ENCODE measurements around the gene PDE4B.
"Not testable (repeated sequence)": the region's sequence is repeated elsewhere in the genome, so short reads cannot be mapped to it uniquely, and the experiment has no call there.

The PDE4B gene

DNA sequence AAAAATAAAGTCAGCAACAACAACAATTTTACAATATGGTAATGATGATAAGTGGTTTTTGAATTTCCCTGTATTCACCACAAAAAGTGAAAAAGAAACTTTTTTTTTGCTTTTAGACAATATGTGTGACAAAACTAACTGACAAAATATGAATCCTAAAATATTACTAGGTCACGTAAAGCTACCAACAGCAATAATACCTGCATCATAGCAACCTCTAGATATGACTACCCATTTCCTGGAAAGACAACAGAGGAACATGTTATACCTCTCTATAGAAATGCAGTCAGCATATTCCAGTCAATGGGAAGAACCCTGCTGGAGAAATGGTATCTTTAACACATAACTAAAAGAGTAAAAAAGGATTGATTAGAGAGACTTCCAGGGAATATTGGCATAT lies 73.7 kb downstream of the PDE4B start:
- no peak overlapping the region for H3K4me3 ChIP-seq (ENCODE audit: low read length)
- no peaks in the 10 kb centered on the region for H3K27me3 ChIP-seq (ENCODE audit: low read depth, low read length)
- no peak overlapping the region for H3K9ac ChIP-seq (ENCODE audit: low read length)
- no peaks in the 10 kb centered on the region for H3K36me3 ChIP-seq (replicated peaks; ENCODE audit: low read depth, low read length)
- TF ChIP-seq, protein P1, sequence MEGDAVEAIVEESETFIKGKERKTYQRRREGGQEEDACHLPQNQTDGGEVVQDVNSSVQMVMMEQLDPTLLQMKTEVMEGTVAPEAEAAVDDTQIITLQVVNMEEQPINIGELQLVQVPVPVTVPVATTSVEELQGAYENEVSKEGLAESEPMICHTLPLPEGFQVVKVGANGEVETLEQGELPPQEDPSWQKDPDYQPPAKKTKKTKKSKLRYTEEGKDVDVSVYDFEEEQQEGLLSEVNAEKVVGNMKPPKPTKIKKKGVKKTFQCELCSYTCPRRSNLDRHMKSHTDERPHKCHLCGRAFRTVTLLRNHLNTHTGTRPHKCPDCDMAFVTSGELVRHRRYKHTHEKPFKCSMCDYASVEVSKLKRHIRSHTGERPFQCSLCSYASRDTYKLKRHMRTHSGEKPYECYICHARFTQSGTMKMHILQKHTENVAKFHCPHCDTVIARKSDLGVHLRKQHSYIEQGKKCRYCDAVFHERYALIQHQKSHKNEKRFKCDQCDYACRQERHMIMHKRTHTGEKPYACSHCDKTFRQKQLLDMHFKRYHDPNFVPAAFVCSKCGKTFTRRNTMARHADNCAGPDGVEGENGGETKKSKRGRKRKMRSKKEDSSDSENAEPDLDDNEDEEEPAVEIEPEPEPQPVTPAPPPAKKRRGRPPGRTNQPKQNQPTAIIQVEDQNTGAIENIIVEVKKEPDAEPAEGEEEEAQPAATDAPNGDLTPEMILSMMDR (IDR thresholded peaks at IDR 0.05; ENCODE audit: low read depth, low read length): no peak
- H4K20me1 ChIP-seq (ENCODE audit: insufficient read depth, low read length): no peaks in the 10 kb centered on the region
- H3K4me1 ChIP-seq (ENCODE audit: low read length): peaks cover 7% of the 10 kb centered on the region
- no peaks in the 10 kb centered on the region for H3K79me2 ChIP-seq (ENCODE audit: low read length)
- no peak overlapping the region for H3K27ac ChIP-seq (ENCODE audit: low read length)
- no peaks in the 10 kb centered on the region for H3K9me3 ChIP-seq (ENCODE audit: insufficient read depth, low read length)
- no peak overlapping the region for H3K4me2 ChIP-seq (ENCODE audit: low read length)
- H2AFZ ChIP-seq (ENCODE audit: low read depth, low read length): no peak overlapping the region

DNA sequence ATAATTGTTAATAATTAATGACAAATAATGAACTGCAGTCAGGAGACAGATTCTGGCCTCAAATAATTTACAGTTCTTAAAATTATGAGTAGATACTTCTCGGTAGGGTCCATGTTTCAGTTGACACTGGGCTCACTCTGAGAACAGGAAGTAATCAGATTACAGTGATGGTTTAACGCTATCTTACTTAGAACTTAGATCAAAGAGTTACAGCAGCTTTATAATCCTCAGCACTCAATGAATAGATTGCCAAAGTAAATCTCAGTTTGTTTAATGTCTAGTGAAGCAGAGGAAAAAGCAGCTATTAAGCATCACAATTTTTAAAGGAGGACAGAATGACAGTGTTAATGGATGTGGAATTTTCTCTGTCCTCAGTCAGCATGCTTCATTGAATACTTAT lies 79.6 kb downstream of the PDE4B start:
- Histone ChIP-seq H3K4me1 (ENCODE audit: low read length) (peaks cover 9% of the 10 kb centered on the region), H3K36me3 (replicated peaks; ENCODE audit: low read depth, low read length) (no peaks in the 10 kb centered on the region), H3K27ac (ENCODE audit: low read length) (no peak overlapping the region), H4K20me1 (ENCODE audit: insufficient read depth, low read length) (no peaks in the 10 kb centered on the region), H2AFZ (ENCODE audit: low read depth, low read length) (0 out of 2 replicates have a peak overlapping the region, but pooled peaks have one; percentile 57), H3K4me2 (ENCODE audit: low read length) (peak overlapping the region; percentile 34), H3K4me3 (ENCODE audit: low read length) (0 out of 2 replicates have a peak overlapping the region, but pooled peaks have one; percentile 4), H3K9me3 (ENCODE audit: insufficient read depth, low read length) (no peaks in the 10 kb centered on the region), H3K79me2 (ENCODE audit: low read length) (no peaks in the 10 kb centered on the region), H3K9ac (ENCODE audit: low read length) (no peak overlapping the region), H3K27me3 (ENCODE audit: low read depth, low read length) (no peaks in the 10 kb centered on the region)
- TF ChIP-seq, protein P1 (IDR thresholded peaks at IDR 0.05; ENCODE audit: low read depth, low read length): no peak
- TF ChIP-seq EZH2phosphoT487 (IDR thresholded peaks at IDR 0.05; ENCODE audit: low read depth): no peak

DNA sequence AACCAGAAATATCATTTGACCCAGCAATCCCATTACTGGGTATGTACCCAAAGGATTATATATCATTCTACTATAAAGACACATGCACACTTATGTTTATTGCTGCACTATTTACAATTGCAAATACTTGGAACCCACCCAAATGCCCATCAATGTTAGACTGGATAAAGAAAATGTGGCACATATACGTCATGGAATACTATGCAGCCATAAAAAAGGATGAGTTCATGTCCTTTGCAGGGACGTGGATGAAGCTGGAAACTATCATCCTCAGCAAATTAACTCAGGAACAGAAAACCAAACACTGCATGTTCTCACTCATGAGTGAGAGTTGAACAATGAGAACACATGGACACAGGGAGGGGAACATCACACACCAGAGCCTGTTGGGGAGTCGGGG lies 85.6 kb downstream of the PDE4B start:
- not testable (repeated sequence) for H3K9me3 ChIP-seq (ENCODE audit: insufficient read depth, low read length); H3K4me2 ChIP-seq (ENCODE audit: low read length); H3K27me3 ChIP-seq (ENCODE audit: low read depth, low read length)

DNA sequence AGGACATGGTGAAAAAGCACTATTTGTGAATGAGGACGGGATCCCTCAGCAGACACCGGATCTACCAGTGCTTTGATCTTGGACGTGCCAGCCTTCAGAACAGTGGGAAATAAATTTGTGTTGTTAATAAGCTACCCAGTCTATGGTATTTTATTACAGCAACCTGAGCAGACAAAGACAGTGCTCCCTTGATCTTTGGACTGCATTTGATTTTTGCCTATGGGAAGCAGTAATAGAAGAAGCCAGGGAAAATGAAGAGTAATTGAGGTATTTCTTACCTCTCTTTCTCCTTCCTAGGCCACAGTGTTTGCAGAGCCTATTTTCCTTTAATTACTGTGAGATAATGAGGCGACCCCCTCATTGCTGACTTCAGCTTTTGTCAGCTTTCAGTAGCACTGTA lies 87.9 kb downstream of the PDE4B start:
- H3K27ac ChIP-seq (ENCODE audit: low read length): no peak overlapping the region
- no peak overlapping the region for H2AFZ ChIP-seq (ENCODE audit: low read depth, low read length)
- no peaks in the 10 kb centered on the region for H4K20me1 ChIP-seq (ENCODE audit: insufficient read depth, low read length)
- H3K4me1 ChIP-seq (ENCODE audit: low read length): peaks cover 12% of the 10 kb centered on the region
- TF ChIP-seq EZH2phosphoT487 (IDR thresholded peaks at IDR 0.05; ENCODE audit: low read depth): no peak
- TF ChIP-seq, protein P1 (IDR thresholded peaks at IDR 0.05; ENCODE audit: low read depth, low read length): no peak
- no peak overlapping the region for H3K9ac ChIP-seq (ENCODE audit: low read length)
- no peak overlapping the region for H3K4me3 ChIP-seq (ENCODE audit: low read length)
- H3K4me2 ChIP-seq (ENCODE audit: low read length): no peak overlapping the region
- no peaks in the 10 kb centered on the region for H3K36me3 ChIP-seq (replicated peaks; ENCODE audit: low read depth, low read length)
- no peaks in the 10 kb centered on the region for H3K27me3 ChIP-seq (ENCODE audit: low read depth, low read length)
- no peaks in the 10 kb centered on the region for H3K79me2 ChIP-seq (ENCODE audit: low read length)
- H3K9me3 ChIP-seq (ENCODE audit: insufficient read depth, low read length): no peaks in the 10 kb centered on the region

More for the DNA sequence above, 85.6 kb downstream of the PDE4B start:
- H3K27ac ChIP-seq (ENCODE audit: low read length); H3K79me2 ChIP-seq (ENCODE audit: low read length); H4K20me1 ChIP-seq (ENCODE audit: insufficient read depth, low read length); H2AFZ ChIP-seq (ENCODE audit: low read depth, low read length); H3K4me3 ChIP-seq (ENCODE audit: low read length); H3K9ac ChIP-seq (ENCODE audit: low read length); H3K36me3 ChIP-seq (replicated peaks; ENCODE audit: low read depth, low read length): not testable (repeated sequence)
- peaks cover 12% of the 10 kb centered on the region for H3K4me1 ChIP-seq (ENCODE audit: low read length)
